ENCODE data around the gene GRAMD4.

The GRAMD4 gene

DNA sequence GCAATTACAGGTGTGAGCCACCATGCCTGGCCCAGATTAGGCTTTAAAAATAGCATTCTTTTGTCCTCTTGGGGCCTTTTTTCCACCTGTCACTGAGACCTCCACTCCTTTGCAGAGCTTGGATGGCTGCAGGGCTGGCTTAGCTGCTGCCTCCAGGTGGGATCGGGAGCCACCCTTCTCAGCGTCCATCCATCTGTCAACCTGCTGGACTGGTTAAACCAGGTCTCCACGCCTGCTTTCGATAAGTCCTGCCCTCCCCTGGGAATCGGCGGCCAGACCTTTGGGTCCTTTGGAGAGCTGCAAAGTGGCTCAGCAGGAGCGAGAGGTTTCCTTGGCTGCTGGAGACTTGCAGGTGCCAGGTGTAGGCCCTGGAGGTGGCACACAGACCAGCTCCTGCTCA, 23.4 kb upstream of the GRAMD4 start:
- no peak for TF ChIP-seq FOXP2 (optimal IDR thresholded peaks at IDR 0.05; ENCODE audit: borderline replicate concordance, extremely low read depth, extremely low read length, insufficient read depth)
- TF ChIP-seq, protein P1, sequence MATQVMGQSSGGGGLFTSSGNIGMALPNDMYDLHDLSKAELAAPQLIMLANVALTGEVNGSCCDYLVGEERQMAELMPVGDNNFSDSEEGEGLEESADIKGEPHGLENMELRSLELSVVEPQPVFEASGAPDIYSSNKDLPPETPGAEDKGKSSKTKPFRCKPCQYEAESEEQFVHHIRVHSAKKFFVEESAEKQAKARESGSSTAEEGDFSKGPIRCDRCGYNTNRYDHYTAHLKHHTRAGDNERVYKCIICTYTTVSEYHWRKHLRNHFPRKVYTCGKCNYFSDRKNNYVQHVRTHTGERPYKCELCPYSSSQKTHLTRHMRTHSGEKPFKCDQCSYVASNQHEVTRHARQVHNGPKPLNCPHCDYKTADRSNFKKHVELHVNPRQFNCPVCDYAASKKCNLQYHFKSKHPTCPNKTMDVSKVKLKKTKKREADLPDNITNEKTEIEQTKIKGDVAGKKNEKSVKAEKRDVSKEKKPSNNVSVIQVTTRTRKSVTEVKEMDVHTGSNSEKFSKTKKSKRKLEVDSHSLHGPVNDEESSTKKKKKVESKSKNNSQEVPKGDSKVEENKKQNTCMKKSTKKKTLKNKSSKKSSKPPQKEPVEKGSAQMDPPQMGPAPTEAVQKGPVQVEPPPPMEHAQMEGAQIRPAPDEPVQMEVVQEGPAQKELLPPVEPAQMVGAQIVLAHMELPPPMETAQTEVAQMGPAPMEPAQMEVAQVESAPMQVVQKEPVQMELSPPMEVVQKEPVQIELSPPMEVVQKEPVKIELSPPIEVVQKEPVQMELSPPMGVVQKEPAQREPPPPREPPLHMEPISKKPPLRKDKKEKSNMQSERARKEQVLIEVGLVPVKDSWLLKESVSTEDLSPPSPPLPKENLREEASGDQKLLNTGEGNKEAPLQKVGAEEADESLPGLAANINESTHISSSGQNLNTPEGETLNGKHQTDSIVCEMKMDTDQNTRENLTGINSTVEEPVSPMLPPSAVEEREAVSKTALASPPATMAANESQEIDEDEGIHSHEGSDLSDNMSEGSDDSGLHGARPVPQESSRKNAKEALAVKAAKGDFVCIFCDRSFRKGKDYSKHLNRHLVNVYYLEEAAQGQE (IDR thresholded peaks at IDR 0.05; ENCODE audit: insufficient read depth in 1 of 2, low read depth in 2 of 2, low read length in 2 of 2) = no peak
- TF ChIP-seq SIN3A (IDR thresholded peaks at IDR 0.05; ENCODE audit: borderline replicate concordance, insufficient read depth, low read length) = no peak
- TF ChIP-seq POLR2AphosphoS5 (IDR thresholded peaks at IDR 0.05; ENCODE audit: low read depth, low read length) = no peak
- TF ChIP-seq TAF1 (IDR thresholded peaks at IDR 0.05; ENCODE audit: borderline replicate concordance, insufficient read depth, low read length) = no peak

DNA sequence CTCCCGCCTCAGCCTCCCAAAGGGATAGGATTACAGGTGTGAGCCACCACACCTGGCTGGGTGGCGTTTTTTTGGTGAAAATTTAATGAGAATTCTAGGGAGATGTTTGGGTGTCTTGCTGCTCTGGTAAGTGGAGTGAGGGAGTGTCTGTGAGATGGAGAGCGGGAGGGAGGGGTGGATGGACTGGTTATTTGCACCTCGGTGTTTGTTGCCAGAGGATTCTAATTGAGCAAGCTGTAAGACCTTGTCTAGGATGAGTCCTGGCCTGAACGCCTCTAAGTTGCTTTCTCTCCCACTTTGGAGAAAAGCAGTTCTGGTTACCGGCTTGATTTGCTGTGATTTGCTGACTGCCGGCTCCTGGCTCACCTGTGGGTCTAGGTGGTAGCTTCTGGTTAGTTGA, 22.0 kb upstream of the GRAMD4 start:
- TF ChIP-seq, protein P1 (IDR thresholded peaks at IDR 0.05; ENCODE audit: insufficient read depth in 1 of 2, low read depth in 2 of 2, low read length in 2 of 2) = no peak
- no peak for TF ChIP-seq POLR2AphosphoS5 (IDR thresholded peaks at IDR 0.05; ENCODE audit: low read depth, low read length)
- no peak for TF ChIP-seq FOXP2 (optimal IDR thresholded peaks at IDR 0.05; ENCODE audit: borderline replicate concordance, extremely low read depth, extremely low read length, insufficient read depth)
- TF ChIP-seq SIN3A (IDR thresholded peaks at IDR 0.05; ENCODE audit: borderline replicate concordance, insufficient read depth, low read length) = no peak
- no peak for TF ChIP-seq TAF1 (IDR thresholded peaks at IDR 0.05; ENCODE audit: borderline replicate concordance, insufficient read depth, low read length)

DNA sequence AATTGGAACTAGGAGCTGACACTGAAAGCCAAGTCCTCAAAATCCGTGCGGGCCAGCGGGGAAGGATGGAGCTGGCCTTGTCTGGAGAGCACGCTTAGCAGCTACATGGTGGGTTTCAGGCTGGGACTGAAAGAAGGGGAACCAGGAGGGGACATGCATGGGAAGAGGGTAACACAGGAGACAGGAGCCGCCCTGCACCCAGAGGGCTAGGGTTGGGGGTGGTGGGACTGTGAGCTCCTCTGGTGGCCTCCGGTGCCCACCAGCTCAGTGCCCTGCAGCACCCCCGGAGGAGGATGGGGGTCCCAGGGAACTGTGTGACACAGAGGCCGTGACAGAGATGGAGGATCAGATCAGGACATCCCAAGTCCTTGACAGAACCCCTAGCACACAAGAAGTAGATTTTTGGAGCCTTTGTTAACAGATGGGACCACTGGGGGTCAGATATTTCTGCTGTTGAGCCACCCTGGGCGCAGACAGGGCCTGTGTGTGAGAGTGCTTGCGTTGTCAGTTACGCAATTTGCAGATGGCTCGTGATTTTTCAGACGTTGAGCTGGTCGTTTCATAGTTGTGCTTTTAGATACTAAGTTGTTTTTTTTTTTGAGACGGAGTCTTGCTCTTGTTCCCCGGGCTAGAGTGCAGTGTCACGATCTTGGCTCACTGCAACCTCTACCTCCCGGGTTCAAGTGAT, 21.3 kb upstream of the GRAMD4 start:
- TF ChIP-seq POLR2AphosphoS5 (IDR thresholded peaks at IDR 0.05; ENCODE audit: low read depth, low read length) (no peak), SIN3A (IDR thresholded peaks at IDR 0.05; ENCODE audit: borderline replicate concordance, insufficient read depth, low read length) (no peak), FOXP2 (optimal IDR thresholded peaks at IDR 0.05; ENCODE audit: borderline replicate concordance, extremely low read depth, extremely low read length, insufficient read depth) (no peak), TAF1 (IDR thresholded peaks at IDR 0.05; ENCODE audit: borderline replicate concordance, insufficient read depth, low read length) (no peak)
- TF ChIP-seq, protein P1 (IDR thresholded peaks at IDR 0.05; ENCODE audit: insufficient read depth in 1 of 2, low read depth in 2 of 2, low read length in 2 of 2) = no peak

DNA sequence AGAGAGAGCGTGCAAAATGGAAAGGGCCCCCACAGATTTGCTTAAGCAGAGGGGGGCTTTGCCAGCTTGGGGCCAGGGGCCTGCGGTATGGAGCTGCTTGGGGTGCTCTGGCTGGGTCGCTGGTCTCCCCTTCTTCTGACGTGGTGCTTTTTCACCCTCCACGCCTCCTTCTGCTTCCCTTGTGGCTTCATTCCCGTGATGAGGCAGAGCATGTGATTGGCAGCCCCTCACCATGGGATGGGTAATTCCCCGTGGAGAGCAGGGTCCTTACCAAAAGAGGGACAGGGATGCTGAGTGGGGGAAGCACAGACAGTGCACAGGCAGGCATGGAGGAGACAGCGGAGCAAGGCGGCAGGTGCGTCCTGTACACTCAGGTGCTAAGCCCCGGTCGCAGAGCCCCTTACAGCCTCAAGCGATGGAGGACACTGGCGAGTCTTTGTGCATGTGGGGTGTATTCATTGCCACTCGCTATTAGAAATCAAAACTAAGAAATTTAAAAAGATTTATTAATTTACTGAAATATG, 19.9 kb upstream of the GRAMD4 start:
- no peak for TF ChIP-seq SIN3A (IDR thresholded peaks at IDR 0.05; ENCODE audit: borderline replicate concordance, insufficient read depth, low read length)

DNA sequence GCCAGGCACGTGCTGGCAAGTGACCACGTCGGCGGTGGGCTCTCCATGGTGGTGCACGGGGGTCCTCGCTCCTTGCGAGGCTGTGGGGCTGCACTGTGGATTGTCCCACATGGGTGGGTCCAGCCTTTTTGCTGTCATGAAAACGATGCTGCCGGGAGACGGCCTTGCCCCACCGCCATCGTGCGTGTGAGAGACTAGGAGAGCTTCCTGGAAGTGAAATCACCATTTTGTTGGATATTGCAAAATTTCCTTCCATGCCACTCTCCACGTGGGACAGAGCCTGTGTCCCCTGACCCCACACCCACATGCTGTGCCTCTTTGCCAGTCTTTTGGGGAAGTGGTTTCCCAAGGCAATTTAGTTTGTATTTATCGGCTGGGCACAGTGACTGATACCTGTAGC, 18.2 kb upstream of the GRAMD4 start:
- TF ChIP-seq FOXP2 (optimal IDR thresholded peaks at IDR 0.05; ENCODE audit: borderline replicate concordance, extremely low read depth, extremely low read length, insufficient read depth) (no peak), POLR2AphosphoS5 (IDR thresholded peaks at IDR 0.05; ENCODE audit: low read depth, low read length) (no peak), SIN3A (IDR thresholded peaks at IDR 0.05; ENCODE audit: borderline replicate concordance, insufficient read depth, low read length) (no peak), TAF1 (IDR thresholded peaks at IDR 0.05; ENCODE audit: borderline replicate concordance, insufficient read depth, low read length) (no peak)
- TF ChIP-seq, protein P1 (IDR thresholded peaks at IDR 0.05; ENCODE audit: insufficient read depth in 1 of 2, low read depth in 2 of 2, low read length in 2 of 2) = no peak

Data from PFSK-1 (cell line).